ENCODE data around the gene NPM3.
A peak's percentile ranks its signal among the peaks of the same experiment; 100 is the strongest.

NPM3 gene, protein sequence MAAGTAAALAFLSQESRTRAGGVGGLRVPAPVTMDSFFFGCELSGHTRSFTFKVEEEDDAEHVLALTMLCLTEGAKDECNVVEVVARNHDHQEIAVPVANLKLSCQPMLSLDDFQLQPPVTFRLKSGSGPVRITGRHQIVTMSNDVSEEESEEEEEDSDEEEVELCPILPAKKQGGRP

DNA sequence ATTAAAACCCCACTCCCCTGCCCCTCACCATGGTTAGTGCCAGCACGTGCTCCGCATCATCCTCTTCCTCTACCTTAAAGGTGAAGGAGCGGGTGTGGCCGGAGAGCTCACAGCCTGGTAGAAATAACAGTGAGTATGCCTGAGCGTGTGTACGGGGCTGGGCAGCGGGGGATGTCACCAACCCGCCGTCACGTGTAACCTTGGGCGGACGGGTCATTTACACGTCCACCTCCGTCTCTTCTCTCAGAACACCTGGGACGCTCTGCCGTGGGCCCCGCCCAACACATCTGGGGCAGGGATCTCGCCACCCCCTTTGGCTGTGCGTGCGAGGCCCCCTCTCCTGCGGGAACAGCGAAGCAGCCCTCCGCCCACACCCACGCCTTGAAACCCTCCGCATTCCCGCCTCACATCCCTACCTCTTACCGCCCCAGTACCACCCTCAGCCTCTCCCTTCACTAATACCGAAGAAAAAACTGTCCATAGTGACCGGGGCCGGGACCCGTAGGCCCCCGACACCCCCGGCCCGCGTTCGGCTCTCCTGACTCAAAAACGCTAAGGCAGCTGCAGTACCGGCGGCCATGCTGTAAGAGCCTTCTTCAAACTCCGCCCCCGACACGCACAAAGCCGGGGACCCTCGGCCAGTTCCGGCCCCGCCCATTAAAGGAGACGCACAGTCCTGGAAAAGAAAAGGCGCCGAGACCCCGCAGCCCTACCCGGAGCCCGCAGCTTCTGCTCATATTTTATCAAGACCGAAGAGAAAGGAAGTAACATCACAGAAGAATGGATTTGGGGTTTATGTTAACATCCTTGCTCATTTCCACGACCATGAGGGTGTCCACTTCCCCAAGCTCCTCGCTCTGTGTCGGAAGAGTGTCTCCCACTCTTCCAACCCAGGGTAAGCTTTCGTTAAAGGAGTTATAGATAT is at the start of gene NPM3:
Gene NPM3, minus strand, starts transcription at position 636 of the 925 bp plus-strand sequence. Its CDS starts 56 bp downstream, at position 580.
- peak; percentile 79 for DNase-seq

DNA sequence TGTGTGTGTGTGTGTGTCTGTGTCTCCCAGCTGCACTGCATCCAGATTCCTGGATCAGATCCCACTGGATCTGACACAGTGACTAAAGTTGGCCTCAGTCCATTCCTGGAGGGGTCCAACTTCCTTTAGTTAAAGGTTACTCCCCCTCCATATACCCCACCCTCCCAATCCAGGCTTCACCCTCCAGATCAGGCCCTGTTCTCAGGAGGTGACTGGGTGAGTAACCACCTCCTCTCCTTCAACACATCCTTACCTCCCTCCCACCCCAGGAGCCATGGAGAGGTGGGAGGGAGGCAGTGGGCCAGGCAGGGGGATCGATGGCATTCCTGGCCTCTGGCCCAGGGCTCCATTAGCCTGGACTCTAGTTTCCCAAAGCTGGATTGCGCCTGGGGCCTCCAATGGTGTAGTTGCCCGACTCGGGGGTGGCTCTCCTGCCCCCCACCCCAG is 49.1 kb upstream of the NPM3 start:
- no peak for DNase-seq

DNA sequence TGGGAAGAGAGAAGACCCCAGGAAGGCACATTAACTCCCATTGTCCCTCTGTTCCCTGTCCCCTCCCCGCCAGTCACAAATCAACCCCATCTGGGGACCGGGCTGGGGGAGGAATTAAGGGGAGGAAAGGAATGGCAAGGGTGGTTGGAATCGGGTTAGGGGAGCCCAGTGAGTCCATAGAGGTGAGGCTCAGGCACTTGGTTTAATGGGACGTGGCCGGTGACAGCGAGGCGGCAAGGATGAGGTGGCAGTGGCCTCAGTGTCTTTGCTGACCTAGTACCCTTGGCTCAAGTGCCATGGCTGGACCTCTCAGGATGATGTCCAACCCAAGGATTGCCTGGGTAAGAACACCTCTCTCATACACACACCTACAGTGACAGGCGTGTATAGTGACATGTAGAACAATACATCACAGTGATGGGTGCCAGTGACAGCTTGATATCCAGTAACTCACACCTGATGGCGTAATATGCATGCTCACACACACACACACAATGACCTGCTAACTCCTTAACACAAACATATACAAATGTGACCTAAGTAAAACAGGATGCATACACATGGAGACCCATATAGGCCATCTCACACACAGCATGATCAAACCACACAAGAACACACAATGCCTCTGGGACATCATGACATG is 48.0 kb upstream of the NPM3 start:
- DNase-seq = no peak

DNA sequence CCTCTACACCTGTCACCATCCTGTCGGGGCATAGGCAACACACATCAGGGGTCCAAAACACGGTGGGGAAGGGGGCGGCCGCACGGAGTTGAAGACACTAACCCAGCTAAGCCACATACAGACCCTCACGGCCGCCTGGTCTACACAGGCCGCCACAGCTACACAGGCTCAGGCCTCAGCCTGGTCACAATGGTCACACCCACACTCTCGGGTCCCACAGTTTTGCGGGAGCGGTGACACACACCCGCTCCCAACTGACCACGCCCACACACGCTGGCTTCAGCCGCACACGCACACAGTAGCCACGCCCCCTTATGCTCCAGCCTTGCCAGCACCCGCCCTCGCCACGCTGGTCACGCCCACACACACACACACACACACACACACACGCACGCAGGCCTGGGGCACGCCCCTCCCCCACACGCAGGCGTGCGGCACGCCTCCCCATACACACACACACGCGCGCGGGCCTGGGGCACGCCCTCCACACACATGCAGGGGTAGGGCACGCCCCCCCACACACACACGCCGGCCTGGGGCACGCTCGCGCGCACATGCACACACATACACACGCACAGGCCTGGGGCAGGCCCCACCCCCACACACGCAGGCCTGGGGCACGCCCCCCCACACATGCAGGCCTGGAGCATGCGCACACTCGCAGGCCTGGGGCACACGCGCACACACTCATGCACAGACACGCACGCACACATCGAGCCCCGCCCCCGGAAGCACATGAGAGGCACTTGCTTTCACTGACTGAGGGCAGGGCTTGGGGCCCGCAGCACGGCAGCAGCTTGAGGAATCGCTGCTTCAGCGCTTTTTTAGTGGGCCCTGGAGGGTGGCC is 47.3 kb upstream of the NPM3 start:
- DNase-seq = peak; percentile 95

DNA sequence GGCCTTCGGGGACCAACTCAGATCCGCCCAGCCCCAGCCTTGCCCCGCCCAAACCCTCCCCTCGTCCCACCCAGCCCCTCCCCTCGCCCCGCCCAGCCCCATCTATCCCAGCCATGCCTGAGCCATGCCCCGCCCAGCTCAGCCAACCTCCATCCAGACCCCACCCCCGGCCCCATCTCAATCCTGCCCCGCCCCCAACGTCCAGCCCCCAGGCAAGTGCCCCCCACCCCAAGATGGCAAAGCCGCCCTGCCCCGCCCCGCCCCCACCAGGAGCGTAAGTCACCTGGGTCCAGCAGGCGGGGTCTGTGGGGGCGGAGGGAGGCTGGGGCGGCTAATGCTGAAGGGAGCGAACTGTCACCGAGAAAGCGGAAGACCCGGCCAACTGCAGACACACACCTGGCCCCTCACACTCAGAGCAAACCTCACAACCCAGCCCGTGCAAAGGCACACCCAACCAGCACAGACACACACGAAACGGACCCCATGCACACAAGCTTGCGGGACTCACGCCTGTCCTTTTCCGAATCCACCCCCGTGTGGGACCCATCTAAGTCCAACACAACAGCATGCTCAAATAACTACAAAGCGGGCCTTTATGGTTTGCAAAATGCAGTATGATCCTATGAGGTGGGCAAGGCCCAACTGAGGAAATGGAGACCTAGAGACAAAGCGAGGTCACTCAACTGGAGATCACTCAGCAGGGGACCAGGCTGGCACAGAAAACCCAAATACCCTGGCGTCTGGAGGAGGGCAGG is 46.5 kb upstream of the NPM3 start:
- peak; percentile 75 for DNase-seq

DNA sequence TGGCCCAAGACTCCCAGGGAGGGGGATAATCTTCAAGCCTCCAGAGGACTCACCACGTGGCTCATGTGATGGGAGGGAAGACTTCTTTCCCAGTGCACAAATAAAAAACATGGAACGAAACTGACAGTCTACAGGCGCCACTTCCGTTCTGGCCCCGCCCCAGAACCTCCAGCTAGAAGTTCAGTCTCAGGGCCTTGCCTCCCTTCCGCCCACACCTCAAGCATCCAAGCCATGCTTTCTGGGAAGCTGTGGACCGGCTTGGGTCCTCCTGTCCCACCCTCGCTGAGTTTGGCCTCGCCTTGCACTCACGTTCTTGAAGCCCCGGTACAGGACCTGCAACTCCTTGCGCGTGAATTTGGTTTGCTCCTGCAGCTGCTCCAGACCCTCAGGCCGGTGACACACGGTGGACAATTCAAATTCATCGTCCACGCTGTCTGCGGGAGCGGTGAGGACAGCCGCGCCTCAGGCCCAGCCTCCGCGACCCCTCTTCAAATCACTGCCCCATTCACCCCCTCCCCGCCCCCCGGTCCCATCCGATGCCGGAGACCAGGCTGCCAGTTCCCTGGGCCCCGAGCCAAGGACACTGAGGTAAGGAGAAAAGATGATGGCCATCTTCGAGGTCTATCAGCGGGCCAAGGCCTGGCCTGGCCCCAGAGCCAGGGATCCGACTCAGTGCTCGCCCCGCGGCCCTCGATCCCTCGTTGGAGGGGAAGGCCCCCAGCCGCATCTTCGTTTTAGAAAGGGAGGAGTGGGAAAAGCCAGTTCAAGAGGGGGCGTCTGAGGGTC is 45.7 kb upstream of the NPM3 start:
- DNase-seq = no peak

DNA sequence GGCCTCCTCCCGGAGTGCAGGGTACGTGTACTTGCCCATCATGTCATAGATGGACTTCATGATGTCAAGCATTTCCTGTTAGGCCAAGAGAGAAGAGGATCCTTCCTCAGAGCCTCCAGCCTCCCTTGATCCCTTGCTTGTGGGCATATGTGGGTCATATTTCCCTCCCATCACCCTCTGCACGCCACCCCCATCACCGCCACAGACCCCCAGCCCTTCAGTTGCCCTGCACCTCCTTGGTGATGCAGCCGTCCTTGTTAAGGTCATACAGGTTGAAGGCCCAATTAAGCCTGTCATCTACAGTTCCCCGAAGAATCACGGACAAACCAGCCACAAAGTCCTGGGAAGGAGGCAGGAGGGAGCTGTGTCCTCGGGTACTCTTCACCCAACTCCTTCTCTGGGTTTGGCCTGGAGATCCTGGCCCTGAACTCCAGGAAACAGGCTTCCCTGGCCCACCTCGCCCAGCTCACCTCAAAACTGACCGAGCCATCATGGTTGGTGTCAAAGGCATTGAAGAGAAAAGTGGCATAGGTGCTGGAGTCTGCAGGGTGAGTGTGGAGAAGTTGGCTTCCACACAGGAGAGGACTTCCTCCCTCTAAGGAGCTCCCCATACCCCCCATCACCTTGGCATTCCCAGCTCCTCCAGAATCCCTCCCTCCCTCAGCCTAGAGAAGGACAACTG is 44.8 kb upstream of the NPM3 start:
- DNase-seq = no peak

DNA sequence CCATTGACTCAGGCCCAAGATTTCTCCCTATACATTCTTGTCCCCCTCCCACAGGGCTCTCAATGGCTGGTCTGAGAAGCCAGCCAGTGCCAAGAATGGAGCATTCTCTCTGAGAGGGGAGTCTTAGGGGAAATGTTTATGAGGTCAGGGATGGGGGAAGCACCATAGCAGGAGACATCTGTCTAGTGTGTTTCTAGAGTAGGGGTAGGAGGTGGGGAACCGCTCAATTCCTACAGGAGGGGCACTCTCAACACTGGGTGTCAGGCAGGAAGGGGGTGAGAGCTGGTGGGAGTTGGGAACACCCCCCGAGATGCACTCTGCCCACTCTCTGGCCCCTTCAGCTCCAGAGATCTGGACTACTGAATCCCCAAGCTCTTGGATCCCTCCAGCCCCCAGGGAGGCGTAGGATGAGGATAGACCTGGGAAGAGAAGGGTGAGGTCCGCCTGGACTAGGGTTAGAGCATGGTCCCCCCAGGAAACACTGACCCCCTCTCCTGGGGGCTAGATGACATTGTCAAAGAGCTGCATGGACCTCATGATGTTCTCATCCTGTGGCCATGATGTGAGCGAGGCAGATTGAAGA is 43.7 kb upstream of the NPM3 start:
- DNase-seq = no peak

DNA sequence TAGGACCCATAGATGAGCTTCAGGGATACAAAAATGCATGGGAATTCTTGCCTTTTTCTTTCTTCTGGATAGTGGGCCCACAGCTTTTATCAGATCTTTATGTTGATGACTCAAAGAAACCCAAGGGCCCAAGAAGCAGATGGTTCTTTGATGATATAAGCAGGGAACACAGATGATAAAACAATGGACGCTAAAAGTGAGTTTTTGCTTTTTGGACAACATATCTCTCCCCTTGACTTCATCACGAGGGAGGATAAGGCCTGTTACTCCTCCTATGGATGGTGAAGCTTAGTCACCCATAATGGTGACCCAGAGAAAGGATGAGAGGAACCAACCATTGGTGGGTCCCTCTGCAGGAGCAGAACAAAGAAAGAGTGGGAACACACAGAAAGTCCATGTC is 41.5 kb upstream of the NPM3 start:
- no peak for DNase-seq

DNA sequence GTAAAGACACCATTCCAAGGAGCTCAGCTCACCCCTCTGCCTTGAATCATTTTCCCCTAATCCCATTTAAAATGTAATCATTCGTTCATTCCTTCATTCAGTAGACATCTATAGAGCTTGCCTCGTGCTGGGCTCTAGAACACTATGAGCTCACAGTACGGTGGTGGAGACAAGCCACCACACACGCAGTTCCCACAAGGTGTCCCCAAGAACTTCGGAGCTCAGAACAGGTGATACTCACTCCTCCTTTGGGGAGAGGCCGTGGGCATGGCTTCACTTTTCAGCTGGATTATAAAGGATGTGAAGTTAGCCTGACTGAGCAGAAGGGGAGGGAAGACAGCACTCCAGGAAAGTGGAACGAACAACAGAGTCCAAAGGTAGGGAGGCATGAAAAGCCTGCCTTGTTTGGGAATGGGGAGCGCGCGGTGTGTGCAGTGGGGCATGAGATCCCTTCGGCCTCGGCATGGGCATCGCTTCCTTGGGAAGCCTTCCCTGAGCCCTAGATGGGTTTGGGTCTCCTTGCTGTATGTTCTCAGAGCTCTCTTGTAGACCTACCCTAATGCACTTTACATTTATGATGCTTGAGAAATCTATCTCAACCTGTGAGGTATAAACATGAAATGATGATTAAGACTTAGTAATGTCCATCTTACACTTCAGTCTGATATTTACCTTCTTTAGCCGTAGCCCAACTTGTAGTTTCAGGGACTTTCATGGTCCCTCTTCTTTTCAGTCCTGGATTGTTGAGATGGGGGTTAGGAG is 35.8 kb upstream of the NPM3 start:
- no peak for DNase-seq

DNA sequence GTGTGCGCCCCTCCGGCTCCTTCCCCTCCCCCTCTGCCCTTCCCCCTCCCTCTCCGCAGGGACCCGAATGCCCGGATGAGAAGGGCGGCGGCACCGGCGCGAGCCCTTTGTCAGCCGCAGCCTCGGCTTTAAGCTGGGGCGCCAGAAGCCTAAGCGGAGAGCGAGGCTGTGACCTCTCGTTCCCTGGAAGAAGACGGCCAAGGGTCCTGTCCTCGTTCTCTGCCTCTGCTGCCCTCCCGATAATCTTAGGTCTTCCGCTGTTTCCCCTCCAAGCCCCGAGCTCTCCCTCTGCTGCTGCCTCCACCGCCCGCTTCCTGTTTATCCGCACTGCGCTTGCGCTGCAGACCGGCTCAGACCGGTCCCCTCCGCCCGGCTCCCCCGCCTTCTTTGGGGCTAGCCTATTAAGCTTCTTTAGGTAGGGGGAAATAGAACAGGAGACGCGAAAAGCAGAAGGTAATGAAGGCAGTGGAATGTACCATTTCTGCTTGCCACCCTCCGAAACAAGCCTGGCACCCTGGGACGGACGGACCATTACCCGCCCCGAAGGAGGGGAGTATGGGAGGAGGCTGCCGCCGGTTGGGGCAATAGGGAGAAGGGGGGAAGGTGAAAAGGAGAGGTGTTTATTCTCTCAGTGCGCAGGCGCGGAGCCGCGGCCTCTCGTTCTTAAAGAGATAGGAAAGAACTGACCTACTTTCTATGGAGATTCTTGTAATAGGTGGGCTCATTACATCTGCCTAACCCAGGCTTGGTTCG is 35.0 kb upstream of the NPM3 start, which contains the start of gene OGA:
Gene OGA, minus strand, starts transcription at position 326 of the 753 bp plus-strand sequence. CDS start 422 bp downstream, outside the sequence.
- DNase-seq = peak; percentile 99

DNA sequence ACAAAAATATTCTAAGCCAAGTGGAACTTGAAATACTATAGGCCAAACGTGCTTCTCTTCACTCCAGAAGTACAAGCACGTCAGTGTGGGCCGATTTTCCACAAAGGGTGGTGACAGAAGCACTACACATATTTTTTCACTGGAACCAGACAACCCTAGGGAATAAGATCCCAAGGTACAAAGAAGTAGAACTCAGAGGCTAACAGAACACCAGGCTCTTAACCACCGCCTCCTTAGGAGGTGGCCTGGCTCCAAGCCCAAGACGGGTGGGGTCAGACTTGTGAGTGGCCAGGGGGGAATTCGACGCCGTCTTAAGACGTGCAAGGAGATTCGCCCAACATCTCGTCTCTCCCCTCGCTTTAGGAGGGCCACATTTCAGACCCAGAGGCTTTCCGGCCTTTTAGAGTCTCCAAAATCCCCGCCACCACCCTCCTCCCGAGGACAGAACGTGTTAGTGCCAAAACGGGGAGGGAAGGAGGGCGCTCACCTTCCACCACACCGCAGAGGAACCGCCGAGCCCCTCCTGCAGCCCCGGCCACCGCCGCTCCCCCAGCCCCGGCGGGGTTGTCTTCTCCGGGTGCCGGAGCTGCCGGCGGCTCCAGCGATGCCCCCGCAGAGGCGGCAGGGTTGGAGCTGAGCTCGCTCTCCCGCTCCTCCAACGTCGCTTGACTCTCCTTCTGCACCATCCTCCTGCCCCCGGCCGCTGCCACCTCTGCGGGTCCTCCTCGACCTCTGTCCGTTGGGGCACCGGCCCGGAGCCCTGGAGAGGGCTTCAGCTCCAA is 34.3 kb upstream of the NPM3 start:
- peak; percentile 41 for DNase-seq

DNA sequence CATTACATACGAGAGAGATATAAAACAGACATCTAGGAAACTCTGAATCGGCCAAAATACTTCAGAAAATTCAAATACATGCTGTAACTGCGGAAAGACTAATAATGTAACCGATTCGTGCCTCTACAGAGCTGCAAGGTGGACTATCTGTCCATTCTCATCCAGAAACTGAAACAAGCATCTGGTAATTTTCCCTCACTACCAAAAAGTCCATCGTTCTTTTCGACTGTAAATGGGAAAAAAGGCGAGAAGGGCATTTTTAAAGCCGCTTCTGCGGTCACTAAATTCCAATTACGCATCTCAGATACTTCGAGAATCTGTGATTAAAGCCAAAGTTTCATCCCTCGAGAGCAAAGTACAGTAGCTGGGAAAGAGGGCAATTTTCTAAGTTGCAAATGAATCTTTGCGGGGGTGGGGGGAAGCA is 33.7 kb upstream of the NPM3 start:
- DNase-seq = no peak

DNA sequence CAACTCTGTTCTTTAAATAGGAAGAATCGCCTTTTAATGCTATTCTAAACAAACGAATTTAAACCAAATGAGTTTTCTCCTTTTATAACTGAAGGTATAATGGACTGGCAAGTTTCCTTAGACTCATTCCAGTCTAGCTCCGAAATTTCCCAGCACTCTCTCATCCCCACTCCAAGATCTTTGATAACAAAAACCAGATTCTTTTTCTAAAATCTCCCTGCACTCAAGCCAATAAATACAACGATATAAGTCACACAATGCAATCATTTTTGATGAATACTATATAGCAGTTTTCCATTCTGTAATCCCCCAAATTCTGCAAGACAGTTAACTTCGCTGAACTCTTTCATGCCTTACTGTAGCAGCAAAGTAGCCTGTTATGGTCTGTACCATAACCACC is 33.1 kb upstream of the NPM3 start:
- DNase-seq = no peak

DNA sequence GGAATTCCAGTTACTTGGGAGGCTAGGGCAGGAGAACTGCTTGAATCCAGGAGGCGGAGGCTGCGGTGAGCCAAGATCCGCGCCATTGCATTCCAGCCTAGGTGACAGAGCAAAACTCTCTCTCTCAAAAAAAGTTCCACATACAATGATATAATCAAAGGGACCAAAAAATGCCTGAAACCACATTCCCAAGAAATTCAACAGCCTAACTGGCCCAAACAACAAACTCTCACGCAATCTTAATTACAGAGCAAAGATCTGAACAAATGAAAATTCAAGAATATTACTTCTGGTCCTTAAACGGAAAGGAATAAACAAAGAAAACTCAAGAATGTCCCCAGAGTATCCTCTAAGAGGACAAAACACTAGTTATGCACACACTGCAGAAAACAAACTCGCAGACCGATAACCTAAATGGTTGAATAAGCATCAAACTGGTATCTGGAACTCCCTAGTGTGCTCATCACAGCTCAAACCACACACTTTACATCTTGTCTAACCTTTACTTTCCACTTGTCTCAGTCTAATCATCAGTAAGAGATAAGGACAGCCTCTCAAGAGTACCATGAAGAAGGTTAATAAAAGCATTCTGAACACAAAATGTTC is 31.3 kb upstream of the NPM3 start:
- peak; percentile 23 for DNase-seq

DNA sequence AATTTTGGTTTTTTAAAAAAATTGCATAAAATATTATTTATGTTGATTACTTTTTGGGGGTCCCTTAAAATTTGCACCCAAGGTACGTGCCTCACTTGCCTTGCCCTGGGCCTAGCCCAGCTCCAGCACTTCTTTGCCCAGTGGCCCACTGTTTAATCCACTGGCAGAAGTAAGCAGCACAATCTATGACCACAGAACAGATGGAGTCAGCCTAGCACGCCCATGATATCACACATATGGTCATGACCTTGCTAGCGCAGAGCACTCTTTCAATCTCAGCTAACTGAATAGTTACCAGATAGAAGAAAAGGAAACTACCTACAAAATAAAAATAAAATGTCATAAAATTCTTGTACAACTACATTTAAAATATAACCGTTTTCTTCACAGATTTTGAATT is 29.4 kb upstream of the NPM3 start:
- no peak for DNase-seq

DNA sequence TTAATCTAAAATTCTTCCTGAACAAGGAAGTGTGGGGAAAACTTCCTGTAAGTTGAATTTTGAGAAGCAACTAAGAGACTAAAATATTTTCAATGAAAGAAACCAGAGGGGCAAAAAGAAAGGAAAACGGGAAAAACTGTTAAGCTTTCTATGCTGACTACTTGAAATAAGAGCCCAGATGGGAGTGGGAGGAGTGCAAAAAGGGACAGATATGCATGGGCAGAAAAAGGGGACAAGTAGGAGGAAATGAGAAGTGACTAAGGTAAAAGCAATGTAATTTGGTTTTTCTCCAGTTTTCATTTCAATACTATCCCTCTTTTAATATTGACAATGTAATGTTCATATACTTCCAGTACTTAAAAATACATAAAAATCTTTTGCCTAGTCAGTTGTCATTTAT is 23.9 kb upstream of the NPM3 start:
- DNase-seq = no peak
